Suprapubic skin (tissue), 3 donors: ENCODE results near the gene DAND5.

ENCODE experiments used
- EP300 ChIP-seq: sonication (generic); formaldehyde crosslinking; IDR thresholded peaks from one replicate; pipeline ENCODE4 v1.6.1; 2017; ENCODE audit warnings: antibody characterized with exemption
- TF ChIP-seq, protein P1 (sequence below), 2 donors: fragments of 200-600 bp in 1 of 2; fragments of 450-650 bp in 1 of 2; sonication (generic) in 1 of 2; IDR thresholded peaks; one replicate each; pipeline ENCODE4 v1.5.1; 2016 to 2019; ENCODE audit warnings: antibody characterized with exemption in 2 of 2, mild to moderate bottlenecking in 1 of 2, moderate library complexity in 1 of 2

DNA sequence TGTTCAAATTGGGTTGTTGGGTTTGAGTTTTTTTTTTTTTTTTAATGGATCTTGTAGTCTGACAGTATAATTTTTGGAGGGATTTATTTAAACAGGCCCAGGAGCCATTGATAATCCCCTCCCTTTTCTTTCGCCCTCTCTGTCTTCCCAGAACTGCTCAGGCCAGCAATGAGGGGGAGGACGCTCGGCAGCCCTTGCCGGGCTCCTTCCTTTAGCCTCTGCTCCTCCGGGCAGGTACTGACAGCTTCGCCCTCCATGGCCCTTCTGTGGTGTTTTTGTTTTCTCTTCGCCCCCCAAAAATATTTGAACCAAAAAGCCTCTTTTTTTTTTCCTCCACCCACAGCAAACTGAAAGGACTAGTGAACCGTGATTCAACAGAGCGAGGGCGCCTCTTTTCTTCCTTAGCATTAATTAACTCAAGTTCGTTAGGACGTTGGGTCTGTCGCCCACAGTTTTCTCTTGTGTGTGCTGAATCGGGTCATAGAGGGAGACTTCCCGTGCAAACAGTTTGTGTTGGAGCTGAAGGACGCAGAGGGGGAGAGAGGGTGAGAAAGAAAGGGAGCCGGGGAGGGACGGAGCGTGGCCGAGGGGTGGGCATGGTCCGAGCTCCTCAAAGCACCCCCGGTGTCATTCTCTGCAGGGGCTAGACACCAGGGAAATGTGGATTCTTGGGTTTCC, 47.4 kb downstream of the DAND5 start:
- TF ChIP-seq, protein P1, sequence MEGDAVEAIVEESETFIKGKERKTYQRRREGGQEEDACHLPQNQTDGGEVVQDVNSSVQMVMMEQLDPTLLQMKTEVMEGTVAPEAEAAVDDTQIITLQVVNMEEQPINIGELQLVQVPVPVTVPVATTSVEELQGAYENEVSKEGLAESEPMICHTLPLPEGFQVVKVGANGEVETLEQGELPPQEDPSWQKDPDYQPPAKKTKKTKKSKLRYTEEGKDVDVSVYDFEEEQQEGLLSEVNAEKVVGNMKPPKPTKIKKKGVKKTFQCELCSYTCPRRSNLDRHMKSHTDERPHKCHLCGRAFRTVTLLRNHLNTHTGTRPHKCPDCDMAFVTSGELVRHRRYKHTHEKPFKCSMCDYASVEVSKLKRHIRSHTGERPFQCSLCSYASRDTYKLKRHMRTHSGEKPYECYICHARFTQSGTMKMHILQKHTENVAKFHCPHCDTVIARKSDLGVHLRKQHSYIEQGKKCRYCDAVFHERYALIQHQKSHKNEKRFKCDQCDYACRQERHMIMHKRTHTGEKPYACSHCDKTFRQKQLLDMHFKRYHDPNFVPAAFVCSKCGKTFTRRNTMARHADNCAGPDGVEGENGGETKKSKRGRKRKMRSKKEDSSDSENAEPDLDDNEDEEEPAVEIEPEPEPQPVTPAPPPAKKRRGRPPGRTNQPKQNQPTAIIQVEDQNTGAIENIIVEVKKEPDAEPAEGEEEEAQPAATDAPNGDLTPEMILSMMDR (IDR thresholded peaks at IDR 0.05) = no peak
- no peak for TF ChIP-seq EP300
